ENCODE measurements around the gene EEFSEC.

EEFSEC gene

GRCh38 chr3:128339491-128340012 is 186.3 kb downstream of the EEFSEC start:
- DNase-seq, result no peak

DNA sequence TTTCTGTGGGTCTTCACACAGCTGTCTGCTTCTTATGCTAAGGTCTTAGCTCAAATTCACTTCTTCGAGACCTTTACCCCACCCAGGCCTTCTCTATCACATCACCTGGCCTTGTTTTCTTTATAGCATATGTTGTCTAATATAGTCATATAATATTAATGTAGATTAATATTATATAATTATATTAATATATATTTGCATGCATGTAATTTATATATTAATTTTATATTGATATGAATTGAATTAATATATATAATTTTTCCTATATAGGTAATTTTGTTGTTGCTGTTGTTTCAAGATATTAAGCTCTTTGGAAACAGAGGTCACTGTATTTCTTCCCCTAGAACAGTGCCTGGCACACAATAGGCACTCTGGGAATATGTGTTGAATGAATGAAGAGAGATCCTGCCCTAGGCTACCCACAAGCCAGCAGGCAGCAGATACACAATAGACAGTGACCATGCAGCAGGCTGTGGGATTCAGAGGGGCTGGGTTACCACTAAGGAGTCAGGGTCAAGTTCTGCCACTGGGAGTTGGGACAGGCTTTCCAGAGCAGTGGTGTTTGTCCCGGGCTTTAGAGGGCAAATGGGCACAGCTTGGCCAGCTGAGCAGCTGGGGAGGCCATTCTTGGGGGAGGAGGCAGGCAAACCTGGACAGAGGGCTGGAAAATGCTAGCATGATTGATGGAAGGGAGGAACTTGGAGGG is 187.1 kb downstream of the EEFSEC start:
- no peak for DNase-seq

- DNase-seq, result no peak
These were observed 187.7 kb downstream of the EEFSEC start for GRCh38 chr3:128340904-128341555.

GRCh38 chr3:128341659-128342395 is 188.5 kb downstream of the EEFSEC start:
- no peak for DNase-seq

DNA sequence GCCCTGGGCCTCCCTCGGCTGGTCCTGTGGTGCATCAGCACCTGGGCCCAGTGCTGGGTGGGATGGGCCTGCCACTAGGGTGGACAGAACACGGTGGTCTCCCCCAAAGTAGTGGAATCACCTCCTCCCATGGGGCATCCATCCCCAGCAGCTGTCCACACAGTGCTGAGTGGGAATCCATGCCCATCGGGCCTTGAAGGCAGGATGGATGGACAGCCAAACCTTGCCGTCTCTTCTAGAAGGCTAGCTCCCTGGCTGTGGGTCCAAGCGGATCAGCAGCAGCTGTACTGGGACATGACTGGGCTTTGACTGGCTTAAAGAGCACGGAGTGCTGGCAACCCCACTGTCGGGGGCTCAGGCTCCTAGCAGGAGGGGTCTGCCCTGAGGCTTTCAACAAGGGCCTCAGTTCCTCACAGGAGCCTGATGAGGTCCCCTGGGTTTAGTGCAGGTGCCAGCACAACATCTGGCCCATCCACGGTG is 189.5 kb downstream of the EEFSEC start:
- no peak for DNase-seq

GRCh38 chr3:128343287-128344051 is 190.2 kb downstream of the EEFSEC start:
- DNase-seq, result no peak

- DNase-seq, result no peak
These were observed 190.9 kb downstream of the EEFSEC start for GRCh38 chr3:128344052-128344735.

GRCh38 chr3:128345196-128345595 is 191.9 kb downstream of the EEFSEC start:
- DNase-seq, result no peak

DNA sequence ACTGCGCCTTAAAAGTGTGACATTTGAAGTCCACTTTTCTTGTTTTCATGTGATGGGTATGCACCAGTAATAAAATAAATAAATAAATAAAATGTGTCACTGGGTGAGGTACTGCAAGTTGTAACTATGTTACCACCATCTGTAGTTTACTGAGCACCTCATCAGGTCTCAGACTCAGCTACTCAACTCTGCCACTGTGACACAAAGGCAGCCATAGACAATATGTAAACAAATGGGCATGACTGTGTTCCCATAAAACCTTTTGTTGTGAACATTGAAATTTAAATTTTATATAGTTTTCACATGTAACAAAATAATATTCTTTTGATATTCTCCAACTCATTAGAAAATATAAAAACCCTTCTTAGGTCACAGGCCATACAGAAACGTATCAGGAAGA is 193.3 kb downstream of the EEFSEC start:
- DNase-seq, result no peak

GRCh38 chr3:128347282-128347681 is 194.0 kb downstream of the EEFSEC start:
- no peak for DNase-seq

DNA sequence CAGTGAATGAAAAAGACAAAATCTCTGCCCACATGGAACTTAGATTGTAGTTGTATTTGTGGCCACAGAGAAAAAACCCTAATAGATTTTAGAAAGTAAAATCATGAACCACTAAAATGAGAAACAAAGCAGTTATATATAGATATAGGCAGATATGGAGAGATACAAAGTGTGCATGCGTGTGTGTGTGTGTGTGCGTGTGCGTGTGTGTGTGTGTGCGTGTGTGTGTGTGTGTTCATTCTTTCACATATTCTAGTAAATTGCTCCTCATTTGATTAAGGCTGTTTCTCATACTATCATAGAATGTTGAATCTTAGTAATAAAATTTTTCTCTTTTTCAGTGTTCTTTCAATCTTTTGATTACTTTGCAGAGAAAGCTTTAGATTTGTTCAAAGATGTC is 194.8 kb downstream of the EEFSEC start:
- no peak for DNase-seq

GRCh38 chr3:128348805-128349531 is 195.7 kb downstream of the EEFSEC start:
- peak; percentile 34 to 55 (median 50) for DNase-seq

DNA sequence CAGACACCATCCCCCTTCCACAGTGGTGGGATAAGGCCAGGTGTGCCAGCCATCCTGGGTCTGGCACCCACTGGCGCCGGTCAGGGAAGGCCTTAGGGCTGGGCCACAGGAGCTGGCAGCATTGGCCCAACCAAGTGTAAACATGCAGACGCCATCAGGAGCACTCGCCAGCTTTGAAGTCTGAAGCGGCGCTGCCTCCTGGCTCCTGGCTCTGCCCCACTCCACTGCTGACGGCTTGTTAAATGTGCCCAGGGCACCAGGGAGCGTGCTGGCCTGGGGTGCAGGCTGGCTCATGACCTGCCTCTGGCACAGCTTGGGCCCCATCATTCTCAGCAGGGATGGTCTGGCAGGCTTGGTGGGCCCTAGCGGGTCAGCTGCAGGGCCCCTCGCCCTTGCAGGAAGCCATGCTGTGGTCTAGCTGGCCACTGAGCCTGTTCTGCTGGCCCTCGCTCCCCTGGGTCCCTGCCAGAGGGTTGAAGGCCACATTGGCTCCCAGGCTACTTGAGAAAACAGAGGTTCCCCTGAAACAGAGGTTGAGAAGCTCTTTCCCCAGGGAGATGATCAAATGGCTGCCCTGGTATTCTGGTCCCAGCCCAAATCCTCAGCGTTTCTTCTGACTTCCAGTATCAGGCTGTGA is 196.8 kb downstream of the EEFSEC start:
- DNase-seq, result no peak

DNA sequence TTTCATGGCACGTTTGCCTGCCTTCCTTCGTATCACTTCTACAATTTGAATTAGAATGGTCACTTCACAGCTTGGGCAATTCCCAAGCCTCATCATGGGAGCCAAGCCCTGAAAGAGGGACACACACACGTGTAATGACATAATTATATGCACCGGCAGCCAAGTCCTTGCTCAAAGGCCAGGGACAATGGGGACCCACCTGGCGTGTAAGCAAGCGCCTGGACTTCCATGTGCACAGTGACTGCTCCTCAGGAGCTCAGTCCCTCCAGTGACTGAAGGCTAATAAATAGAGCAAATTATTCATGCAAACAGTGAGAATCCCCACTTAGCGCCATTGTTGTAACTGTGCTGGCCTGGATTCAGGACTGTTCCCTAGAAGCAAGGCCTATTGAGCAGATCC is 198.3 kb downstream of the EEFSEC start:
- no peak for DNase-seq

DNA sequence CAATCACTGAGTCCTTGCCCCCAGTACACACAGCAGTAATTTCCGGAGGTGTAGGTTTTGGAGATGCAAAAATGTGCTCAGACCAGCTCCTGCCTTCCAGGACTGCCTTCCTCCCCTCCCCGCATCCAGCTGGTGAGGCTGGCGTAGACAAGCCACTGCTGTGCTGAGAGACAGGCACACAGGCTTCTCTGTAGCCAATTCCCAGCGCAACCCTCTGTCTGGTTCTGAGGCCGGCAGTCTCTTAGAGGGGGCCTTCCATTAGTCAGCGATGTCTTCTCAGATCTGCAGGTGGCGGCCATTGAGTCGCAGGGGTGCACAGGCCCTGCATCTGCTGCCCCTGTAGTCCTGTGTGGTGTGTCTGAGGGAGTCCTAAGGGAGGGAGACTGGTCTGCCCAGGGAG is 199.0 kb downstream of the EEFSEC start:
- no peak for DNase-seq

DNA sequence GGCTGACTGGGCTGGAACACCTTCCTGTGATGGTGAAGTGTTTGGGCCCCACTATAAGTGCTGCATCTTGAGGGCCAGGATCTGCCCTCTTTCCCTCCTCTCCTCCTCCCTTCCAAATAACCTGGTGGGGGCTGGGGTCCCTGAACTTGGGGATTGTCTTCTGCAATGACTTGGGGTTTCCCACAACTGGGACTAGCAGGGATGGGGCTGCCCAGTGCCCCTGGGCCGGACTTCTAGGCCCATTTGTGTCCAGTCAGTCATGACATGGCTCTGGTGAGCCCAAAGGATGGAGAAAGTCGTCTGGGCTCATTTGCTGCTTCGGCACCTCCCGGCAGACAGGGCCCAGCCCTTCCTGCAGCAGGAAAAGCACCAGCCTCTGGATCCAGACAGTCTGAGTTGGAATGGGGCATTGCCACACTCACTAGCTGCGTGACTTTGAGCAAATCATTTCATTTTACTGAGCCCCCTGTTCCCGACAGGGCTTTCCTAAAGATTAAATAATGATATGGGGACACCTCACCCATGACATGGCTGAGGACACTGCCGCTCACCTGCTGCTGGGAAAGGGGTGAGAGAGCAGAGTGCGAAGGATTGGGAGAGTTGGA is 200.2 kb downstream of the EEFSEC start:
- DNase-seq, result no peak

DNA sequence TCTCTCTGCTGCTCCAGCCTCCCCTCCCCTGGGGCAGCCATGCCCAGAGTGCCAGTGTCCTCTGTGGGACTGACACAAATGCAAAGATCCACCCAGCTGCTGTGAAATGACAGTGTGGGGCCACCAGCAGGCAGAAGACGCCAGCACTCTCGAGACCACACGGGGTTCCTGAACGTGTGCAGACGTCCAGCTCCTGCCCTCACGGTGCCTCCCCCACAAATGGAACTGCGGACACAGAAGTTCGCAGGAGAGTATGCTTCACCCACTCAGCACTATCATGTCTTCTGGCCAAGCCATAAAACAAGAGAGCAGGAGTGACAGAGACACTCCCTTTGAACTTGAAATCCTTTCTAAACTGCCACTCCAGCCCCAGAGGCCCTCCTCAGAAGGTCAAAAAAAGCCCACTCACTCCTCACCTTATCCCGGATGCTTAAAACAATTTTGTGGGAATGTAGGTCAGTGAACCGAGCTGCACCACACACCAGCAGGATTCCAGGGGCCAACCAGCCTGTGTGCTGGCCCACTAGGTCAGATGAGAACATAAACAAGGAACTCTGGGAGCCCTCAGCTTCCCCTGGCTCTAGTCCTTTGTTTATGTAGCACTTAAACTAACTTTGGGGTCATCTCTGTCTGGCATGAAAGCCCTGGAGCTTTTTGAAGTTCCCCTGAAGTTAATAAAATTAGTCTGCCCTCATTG is 200.9 kb downstream of the EEFSEC start:
- DNase-seq, result no peak

DNA sequence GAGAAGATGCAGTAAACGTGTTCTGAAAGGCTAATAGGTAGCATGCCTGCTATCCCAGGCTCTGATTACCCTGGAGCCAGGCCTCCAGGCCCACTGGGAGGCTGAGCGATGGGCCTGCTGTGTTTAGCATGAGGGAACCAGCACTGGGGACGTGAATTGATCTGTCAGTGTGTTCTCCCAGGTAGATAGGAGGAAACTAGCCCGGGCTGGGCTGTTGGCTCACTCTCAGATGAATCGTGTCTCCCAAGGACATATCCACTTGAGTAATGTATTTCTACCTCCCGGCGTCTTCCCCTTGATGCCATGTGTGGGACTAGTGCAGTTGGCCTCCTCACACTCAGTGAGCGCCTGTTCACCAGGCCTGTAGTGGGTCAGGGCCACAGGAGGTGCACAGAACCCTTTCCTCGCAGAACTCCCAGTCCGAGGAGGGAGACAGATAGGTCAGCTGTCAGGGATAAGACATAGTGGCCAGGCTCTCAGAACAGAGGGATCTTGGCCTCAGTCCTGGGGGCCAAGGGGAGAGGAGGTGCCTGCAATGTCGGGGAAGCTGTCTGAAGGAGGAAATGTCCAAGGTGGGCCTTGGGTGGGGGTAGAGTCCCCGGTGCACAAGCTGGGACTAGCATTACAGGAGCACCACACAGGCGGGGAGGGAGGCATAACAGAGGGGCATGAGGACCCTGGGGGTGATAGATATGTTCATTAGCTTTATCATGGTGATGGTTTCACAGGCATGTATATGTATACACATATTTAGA is 201.7 kb downstream of the EEFSEC start:
- DNase-seq, result no peak

GRCh38 chr3:128355543-128355919 is 202.2 kb downstream of the EEFSEC start:
- DNase-seq, result no peak
